NCI-H128 (cell line): ENCODE results near the gene ARFIP1.

ENCODE experiments used
- DNase-seq: peaks from one replicate; lab custom pipeline; 2025; ENCODE audit not compliant: unreplicated experiment; lab: John Stamatoyannopoulos, UW

The ARFIP1 gene

GRCh38 chr4:152959080-152959479 lies 179.3 kb downstream of the ARFIP1 start:
- DNase-seq: no peak

GRCh38 chr4:152960082-152960481 lies 180.3 kb downstream of the ARFIP1 start:
- no peak for DNase-seq

GRCh38 chr4:152961014-152961772 lies 181.4 kb downstream of the ARFIP1 start:
- DNase-seq: no peak

GRCh38 chr4:152961773-152962115 lies 182.0 kb downstream of the ARFIP1 start:
- no peak for DNase-seq
